ENCODE results near the gene NTM. TPM values are rescaled to one million over a fixed set of nuclear protein-coding genes. Genes with fewer than 3 reads are reported as not detected.

Gene NTM
- total and polyA plus RNA-seq, 2 donors (not counting 1 experiment from before 2014, with no cell fraction given), result 12.3 to 28.6 TPM

- DNase-seq (ENCODE audit: low read depth in 2 of 2), result peak in 1 of 2 donors; percentile 15
- Histone ChIP-seq H2AFZ (ENCODE audit: low read length) (no peak overlapping the region), H3K36me3 (ENCODE audit: control insufficient read depth, insufficient read depth, low read length) (no peaks in the 10 kb centered on the region), H3K79me2 (ENCODE audit: control insufficient read depth, insufficient read depth, low read length) (no peaks in the 10 kb centered on the region), H3K9ac (ENCODE audit: insufficient read depth, low read length) (no peak overlapping the region), H3K27ac (ENCODE audit: insufficient read depth, low read length) (no peak overlapping the region), H3K27me3 (ENCODE audit: control insufficient read depth, insufficient read depth, low read length) (no peaks in the 10 kb centered on the region), H3K4me2 (ENCODE audit: extremely low read depth, insufficient read depth, low read length) (no peak overlapping the region), H4K20me1 (ENCODE audit: control insufficient read depth, extremely low read depth, insufficient read depth, low read length) (no peaks in the 10 kb centered on the region), H3K9me3 (ENCODE audit: control insufficient read depth, insufficient read depth, low read depth, low read length) (no peaks in the 10 kb centered on the region), H3K4me1 (ENCODE audit: control insufficient read depth, extremely low read depth, insufficient read depth, low read length) (no peaks in the 10 kb centered on the region), H3K4me3 (replicated peaks in 1 of 4; ENCODE audit: control extremely low read depth in 1 of 4, insufficient read depth in 1 of 4, low read depth in 3 of 4, low read length in 4 of 4) (no peak overlapping the region)
- TF ChIP-seq EZH2 (IDR thresholded peaks at IDR 0.05; ENCODE audit: low read length, missing control alignments), result no peak
- no peak for TF ChIP-seq CTCF (conservative IDR thresholded peaks at IDR 0.05 in 1 of 2, IDR thresholded peaks at IDR 0.05 in 1 of 2; ENCODE audit: low read depth in 1 of 2, low read length in 2 of 2)
Measured at GRCh38 chr11:131518305-131518838, 148.0 kb downstream of the NTM start.

DNA sequence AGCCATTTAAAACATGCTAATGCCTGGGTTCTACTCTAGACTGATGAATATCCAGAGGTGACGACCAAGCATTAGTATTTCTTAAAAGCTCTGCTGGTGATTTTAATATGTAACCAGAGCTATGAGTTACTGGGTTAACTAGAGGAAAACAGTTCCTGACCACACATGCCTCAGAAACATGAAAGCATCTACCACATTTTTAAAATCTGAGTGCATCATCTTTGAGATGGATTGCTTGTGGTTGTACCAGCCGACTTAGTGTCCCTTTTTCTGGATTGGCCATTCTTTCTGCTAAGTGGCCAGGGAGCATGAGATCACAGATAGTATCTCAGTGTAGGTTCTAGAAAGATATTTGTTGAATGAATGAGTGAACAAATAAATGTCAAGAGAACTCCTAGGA, 152.4 kb downstream of the NTM start:
- no peak overlapping the region for H3K27ac ChIP-seq (ENCODE audit: insufficient read depth, low read length)
- no peak overlapping the region for H2AFZ ChIP-seq (ENCODE audit: low read length)
- no peaks in the 10 kb centered on the region for H3K9me3 ChIP-seq (ENCODE audit: control insufficient read depth, insufficient read depth, low read depth, low read length)
- H3K36me3 ChIP-seq (ENCODE audit: control insufficient read depth, insufficient read depth, low read length), result no peaks in the 10 kb centered on the region
- H4K20me1 ChIP-seq (ENCODE audit: control insufficient read depth, extremely low read depth, insufficient read depth, low read length), result no peaks in the 10 kb centered on the region
- no peaks in the 10 kb centered on the region for H3K4me1 ChIP-seq (ENCODE audit: control insufficient read depth, extremely low read depth, insufficient read depth, low read length)
- no peak overlapping the region for H3K4me3 ChIP-seq (replicated peaks in 1 of 4; ENCODE audit: control extremely low read depth in 1 of 4, insufficient read depth in 1 of 4, low read depth in 3 of 4, low read length in 4 of 4)
- no peaks in the 10 kb centered on the region for H3K79me2 ChIP-seq (ENCODE audit: control insufficient read depth, insufficient read depth, low read length)
- TF ChIP-seq EZH2 (IDR thresholded peaks at IDR 0.05; ENCODE audit: low read length, missing control alignments) (no peak), CTCF (conservative IDR thresholded peaks at IDR 0.05 in 1 of 2, IDR thresholded peaks at IDR 0.05 in 1 of 2; ENCODE audit: low read depth in 1 of 2, low read length in 2 of 2) (no peak)
- no peaks in the 10 kb centered on the region for H3K27me3 ChIP-seq (ENCODE audit: control insufficient read depth, insufficient read depth, low read length)
- H3K4me2 ChIP-seq (ENCODE audit: extremely low read depth, insufficient read depth, low read length), result no peak overlapping the region
- peak in 1 of 2 donors; percentile 30 for DNase-seq (ENCODE audit: low read depth in 2 of 2)
- no peak overlapping the region for H3K9ac ChIP-seq (ENCODE audit: insufficient read depth, low read length)

DNA sequence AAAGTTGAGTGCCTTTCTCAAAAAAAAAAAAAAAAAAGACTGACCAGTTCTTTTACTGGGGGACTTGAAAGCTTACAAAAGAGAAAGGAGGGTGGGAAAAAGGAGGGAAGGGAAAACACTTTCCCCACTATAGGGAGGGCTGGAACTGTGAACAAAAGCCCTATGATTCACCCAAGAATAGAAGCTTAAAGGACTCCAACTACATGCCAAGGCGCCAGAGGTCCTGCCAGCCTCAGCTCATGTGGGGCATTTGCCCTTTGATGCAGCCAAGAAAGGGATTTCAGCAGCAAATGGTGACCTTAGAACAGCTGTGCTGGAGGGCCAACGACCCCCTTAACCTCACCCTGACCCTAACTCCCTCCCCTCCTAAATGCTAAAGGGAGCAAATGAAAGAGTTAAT, 160.0 kb downstream of the NTM start:
- Histone ChIP-seq H3K4me1 (ENCODE audit: control insufficient read depth, extremely low read depth, insufficient read depth, low read length) (no peaks in the 10 kb centered on the region), H3K36me3 (ENCODE audit: control insufficient read depth, insufficient read depth, low read length) (no peaks in the 10 kb centered on the region), H3K79me2 (ENCODE audit: control insufficient read depth, insufficient read depth, low read length) (no peaks in the 10 kb centered on the region), H3K9me3 (ENCODE audit: control insufficient read depth, insufficient read depth, low read depth, low read length) (no peaks in the 10 kb centered on the region), H3K9ac (ENCODE audit: insufficient read depth, low read length) (no peak overlapping the region), H3K4me2 (ENCODE audit: extremely low read depth, insufficient read depth, low read length) (no peak overlapping the region), H3K4me3 (replicated peaks in 1 of 4; ENCODE audit: control extremely low read depth in 1 of 4, insufficient read depth in 1 of 4, low read depth in 3 of 4, low read length in 4 of 4) (no peak overlapping the region), H3K27ac (ENCODE audit: insufficient read depth, low read length) (no peak overlapping the region), H2AFZ (ENCODE audit: low read length) (no peak overlapping the region), H4K20me1 (ENCODE audit: control insufficient read depth, extremely low read depth, insufficient read depth, low read length) (no peaks in the 10 kb centered on the region), H3K27me3 (ENCODE audit: control insufficient read depth, insufficient read depth, low read length) (no peaks in the 10 kb centered on the region)
- no peak for TF ChIP-seq CTCF (conservative IDR thresholded peaks at IDR 0.05 in 1 of 2, IDR thresholded peaks at IDR 0.05 in 1 of 2; ENCODE audit: low read depth in 1 of 2, low read length in 2 of 2)
- TF ChIP-seq EZH2 (IDR thresholded peaks at IDR 0.05; ENCODE audit: low read length, missing control alignments), result no peak
- no peak for DNase-seq (ENCODE audit: low read depth in 2 of 2)
